Body of pancreas (tissue), 4 donors: Measurements from ENCODE around the gene TTI1. TPM values are rescaled to one million over a fixed set of nuclear protein-coding genes. Genes with fewer than 3 reads are reported as not detected.

ENCODE experiments used
- ATAC-seq: fragments of 150-250 bp; one replicate; pipeline ENCODE4 v1.9.1; 2016
- DNase-seq, 4 donors: peaks; one replicate each; pipeline ENCODE4 v3.0.0-alpha.2; 2019
- H3K27ac ChIP-seq, 4 donors: fragments of 200-600 bp; sonication (generic); 1 replicate in 3 of 4; 2 replicates in 1 of 4; pipeline versions ENCODE4 v1.5.1 to v1.6.1; 2016 to 2019; ENCODE audit warnings: mild to moderate bottlenecking in 1 of 4, mixed read lengths in 1 of 4, moderate library complexity in 1 of 4
- H3K27me3 ChIP-seq, 2 donors: fragments of 200-600 bp; sonication (generic); one replicate each; pipeline ENCODE4 v1.6.0; 2016; ENCODE audit warnings: mild to moderate bottlenecking in 1 of 2
- H3K36me3 ChIP-seq, 2 donors: fragments of 200-600 bp; sonication (generic); replicated peaks in 1 of 2; 2 replicates each; pipeline ENCODE4 v1.5.1; 2016; ENCODE audit warnings: low read depth in 2 of 2; ENCODE audit not compliant: insufficient read depth in 1 of 2
- H3K4me1 ChIP-seq: fragments of 200-600 bp; sonication (generic); one replicate; pipeline ENCODE4 v1.6.0; 2016
- H3K4me3 ChIP-seq, 2 donors: fragments of 200-600 bp; sonication (generic); 1 replicate in 1 of 2; 2 replicates in 1 of 2; pipeline ENCODE4 v1.5.1; 2016 to 2019
- H3K9me3 ChIP-seq, 3 donors: fragments of 200-600 bp; sonication (generic); 1 replicate in 2 of 3; 2 replicates in 1 of 3; pipeline ENCODE4 v1.5.1; 2016
- POLR2A ChIP-seq, 3 donors: fragments of 450-650 bp; IDR thresholded peaks; one replicate each; pipeline ENCODE4 v1.6.1; 2016; ENCODE audit warnings: antibody characterized with exemption in 3 of 3, mild to moderate bottlenecking in 2 of 3
- WGBS, 2 donors: methylation state at CpG; one replicate each; pipeline ENCODE4 v1.1.5; 2017; 5-methylcytosine and 5-hydroxymethylcytosine counted together
- intact Hi-C: fragments of 100-400 bp; cut with DNase I; formaldehyde crosslinking; loops from one replicate; pipeline ENCODE4 v1.15.1; 2023
- total RNA-seq, 2 donors: library from RNA; depleted of rRNA; stranded (reverse); fragments of >200 nt; gene quantifications; one replicate each; pipeline ENCODE4 v1.1.0, GENCODE V29; 2016
- TF ChIP-seq, protein P1 (sequence below), 7 experiments: fragments of 450-650 bp in 4 of 7; fragments of 200-600 bp in 3 of 7; sonication (generic) in 3 of 7; IDR thresholded peaks; one replicate each; pipeline ENCODE4 v1.5.1; 2016 to 2019; ENCODE audit warnings: antibody characterized with exemption in 7 of 7

Gene TTI1
- total RNA-seq, 2 donors from 2014 or later: 12.2 to 14.0 TPM

DNA sequence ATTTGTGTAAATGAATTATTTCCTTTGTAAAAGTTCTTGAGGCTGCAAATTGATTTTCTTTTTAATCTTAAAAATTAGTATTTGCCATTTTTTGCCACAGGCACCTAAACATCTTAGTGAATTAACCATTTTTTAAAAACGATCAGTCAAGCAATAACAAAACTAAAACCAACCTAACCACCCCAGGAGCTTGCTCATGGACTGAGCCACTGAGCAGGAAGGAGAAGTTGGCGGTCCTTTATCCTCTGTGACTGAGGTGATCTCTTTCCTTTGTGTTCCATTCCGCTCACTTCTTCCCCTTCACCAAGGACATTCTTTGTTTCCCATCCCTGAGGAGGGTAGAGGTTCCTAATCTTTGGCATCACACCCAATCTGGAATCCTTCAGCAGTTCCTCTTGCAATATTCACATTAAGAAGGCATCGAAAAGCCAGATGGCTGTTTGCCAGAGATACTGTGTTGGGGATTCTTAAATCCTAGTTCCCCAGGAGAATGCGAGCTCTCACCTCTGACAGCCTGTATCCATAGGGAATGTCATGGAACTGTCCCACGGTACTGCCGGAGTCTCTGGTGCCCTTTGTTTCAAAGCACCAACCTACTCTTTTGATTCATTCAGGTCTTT lies 30.8 kb upstream of the TTI1 start:
- Histone ChIP-seq H3K9me3 (no peaks in the 10 kb centered on the region), H3K4me1 (no peaks in the 10 kb centered on the region), H3K27me3 (no peaks in the 10 kb centered on the region), H3K4me3 (no peak overlapping the region), H3K36me3 (peaks cover 0 to 28% of the 10 kb centered on the region in 2 donors), H3K27ac (no peak overlapping the region)
- ATAC-seq: no peak
- DNase-seq: no peak
- no peak for TF ChIP-seq POLR2A (IDR thresholded peaks at IDR 0.05)
- TF ChIP-seq, protein P1, sequence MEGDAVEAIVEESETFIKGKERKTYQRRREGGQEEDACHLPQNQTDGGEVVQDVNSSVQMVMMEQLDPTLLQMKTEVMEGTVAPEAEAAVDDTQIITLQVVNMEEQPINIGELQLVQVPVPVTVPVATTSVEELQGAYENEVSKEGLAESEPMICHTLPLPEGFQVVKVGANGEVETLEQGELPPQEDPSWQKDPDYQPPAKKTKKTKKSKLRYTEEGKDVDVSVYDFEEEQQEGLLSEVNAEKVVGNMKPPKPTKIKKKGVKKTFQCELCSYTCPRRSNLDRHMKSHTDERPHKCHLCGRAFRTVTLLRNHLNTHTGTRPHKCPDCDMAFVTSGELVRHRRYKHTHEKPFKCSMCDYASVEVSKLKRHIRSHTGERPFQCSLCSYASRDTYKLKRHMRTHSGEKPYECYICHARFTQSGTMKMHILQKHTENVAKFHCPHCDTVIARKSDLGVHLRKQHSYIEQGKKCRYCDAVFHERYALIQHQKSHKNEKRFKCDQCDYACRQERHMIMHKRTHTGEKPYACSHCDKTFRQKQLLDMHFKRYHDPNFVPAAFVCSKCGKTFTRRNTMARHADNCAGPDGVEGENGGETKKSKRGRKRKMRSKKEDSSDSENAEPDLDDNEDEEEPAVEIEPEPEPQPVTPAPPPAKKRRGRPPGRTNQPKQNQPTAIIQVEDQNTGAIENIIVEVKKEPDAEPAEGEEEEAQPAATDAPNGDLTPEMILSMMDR (IDR thresholded peaks at IDR 0.05): no peak
- 90 to 94% methylated on average over 7 of the region's 7 CpGs for WGBS, 2 donors
- intact Hi-C loops: loop anchor here (5.0 kb wide), 1 partner anchor 153 kb away; no protein-coding TSS in a partner anchor

DNA sequence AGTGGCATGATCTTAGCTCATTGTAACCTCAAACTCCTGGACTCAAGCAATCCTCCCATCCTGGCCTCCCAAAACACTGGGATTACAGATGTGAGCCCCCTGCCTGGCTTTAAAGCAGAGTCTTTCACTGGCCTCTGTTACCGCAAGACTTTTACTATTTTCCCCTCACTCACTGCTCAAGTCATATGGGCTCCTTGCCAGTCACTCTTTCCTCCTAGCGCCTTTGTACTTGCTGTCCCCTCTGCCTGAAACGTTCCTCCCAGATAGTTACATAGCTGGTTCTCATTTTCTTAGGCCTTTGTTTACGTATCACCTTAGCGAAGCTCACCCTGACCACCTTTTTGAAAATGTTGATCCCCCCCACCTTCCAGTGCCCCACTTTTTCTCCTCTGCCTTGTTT lies 29.6 kb upstream of the TTI1 start:
- intact Hi-C loops: loop anchor here (5.0 kb wide), 1 partner anchor 154 kb away; no protein-coding TSS in a partner anchor
- peaks cover 0 to 32% of the 10 kb centered on the region in 2 donors for H3K36me3 ChIP-seq
- DNase-seq (no peak), ATAC-seq (no peak)
- 73 to 82% methylated on average over 5 of the region's 5 CpGs for whole genome bisulfite sequencing, 2 donors
- H3K27ac ChIP-seq: no peak overlapping the region
- no peak overlapping the region for H3K4me3 ChIP-seq
- H3K4me1 ChIP-seq: no peaks in the 10 kb centered on the region
- H3K27me3 ChIP-seq: no peaks in the 10 kb centered on the region
- no peaks in the 10 kb centered on the region for H3K9me3 ChIP-seq
- TF ChIP-seq, protein P1 (IDR thresholded peaks at IDR 0.05): no peak
- TF ChIP-seq POLR2A (IDR thresholded peaks at IDR 0.05): no peak

- DNase-seq (no peak), ATAC-seq (no peak)
- Histone ChIP-seq H3K27ac (peak overlapping the region in 1 of 4 donors; percentile 29), H3K36me3 (peaks cover 0 to 22% of the 10 kb centered on the region in 2 donors), H3K4me3 (no peak overlapping the region), H3K27me3 (no peaks in the 10 kb centered on the region), H3K4me1 (no peaks in the 10 kb centered on the region), H3K9me3 (no peaks in the 10 kb centered on the region)
- 56% methylated on average over 4 of the region's 4 CpGs for WGBS, 2 donors
- TF ChIP-seq, protein P1 (IDR thresholded peaks at IDR 0.05): no peak
- no peak for TF ChIP-seq POLR2A (IDR thresholded peaks at IDR 0.05)
- intact Hi-C loops: loop anchor here (5.0 kb wide), 1 partner anchor 156 kb away; no protein-coding TSS in a partner anchor
These were observed 27.9 kb upstream of the TTI1 start for GRCh38 chr20:38061109-38061508.

DNA sequence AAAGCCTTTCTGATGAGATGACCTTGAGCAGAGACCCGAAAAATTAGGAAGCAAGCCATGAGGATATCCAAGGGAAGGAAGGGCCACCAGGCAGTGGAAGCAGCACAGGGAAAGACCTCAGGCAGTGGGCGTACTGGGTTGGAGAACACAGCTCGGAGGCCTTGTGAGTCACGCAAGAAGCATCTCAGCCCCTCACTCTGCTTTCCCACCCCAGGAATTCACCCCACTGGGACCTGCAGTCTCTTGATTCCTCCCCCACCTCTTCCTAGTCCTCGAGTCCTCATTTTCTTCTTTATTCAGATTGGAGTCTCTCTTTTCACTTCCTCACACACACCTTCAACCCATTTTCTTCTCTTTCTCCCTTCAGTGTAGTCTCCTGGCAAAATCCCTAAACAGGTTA lies 27.3 kb upstream of the TTI1 start:
- DNase-seq: peak in 1 of 4 donors; percentile 13
- ATAC-seq: no peak
- Histone ChIP-seq H3K27me3 (no peaks in the 10 kb centered on the region), H3K36me3 (peaks cover 0 to 22% of the 10 kb centered on the region in 2 donors), H3K4me1 (no peaks in the 10 kb centered on the region), H3K4me3 (no peak overlapping the region), H3K27ac (peak overlapping the region in 1 of 4 donors; percentile 29), H3K9me3 (no peaks in the 10 kb centered on the region)
- TF ChIP-seq, protein P1 (IDR thresholded peaks at IDR 0.05): no peak
- no peak for TF ChIP-seq POLR2A (IDR thresholded peaks at IDR 0.05)
- intact Hi-C loops: loop anchor here (5.0 kb wide), 1 partner anchor 157 kb away; no protein-coding TSS in a partner anchor
- WGBS, 2 donors: 67 to 70% methylated on average over 5 of the region's 5 CpGs

DNA sequence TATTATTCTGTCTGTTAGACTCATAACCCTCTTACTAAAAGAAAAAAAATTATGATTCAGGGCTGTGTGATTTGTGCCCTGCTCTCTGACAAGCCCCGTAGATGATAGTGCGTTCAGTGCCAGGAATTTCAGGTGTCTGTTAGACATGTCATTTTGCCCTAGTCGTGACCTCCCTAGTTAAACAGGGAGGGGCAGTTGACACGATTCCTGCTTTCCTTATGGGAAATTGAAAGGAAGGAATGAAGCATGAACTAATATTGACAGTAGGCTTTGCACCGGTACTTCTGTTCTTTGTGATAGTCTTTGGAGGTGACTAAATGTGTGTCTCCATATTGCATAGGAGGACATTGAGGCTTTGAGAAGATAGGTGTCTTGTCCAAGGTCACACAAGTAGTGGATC lies 26.6 kb upstream of the TTI1 start:
- 59 to 67% methylated on average over 5 of the region's 5 CpGs for WGBS, 2 donors
- H3K4me1 ChIP-seq: no peaks in the 10 kb centered on the region
- TF ChIP-seq, protein P1 (IDR thresholded peaks at IDR 0.05): no peak
- TF ChIP-seq POLR2A (IDR thresholded peaks at IDR 0.05): no peak
- H3K27me3 ChIP-seq: no peaks in the 10 kb centered on the region
- no peak for ATAC-seq
- H3K27ac ChIP-seq: peak overlapping the region in 1 of 4 donors; percentile 29
- peaks cover 0 to 22% of the 10 kb centered on the region in 2 donors for H3K36me3 ChIP-seq
- H3K9me3 ChIP-seq: no peaks in the 10 kb centered on the region
- no peak for DNase-seq
- H3K4me3 ChIP-seq: no peak overlapping the region
- intact Hi-C loops: loop anchor here (5.0 kb wide), 2 partner anchors 107 to 157 kb away; partner anchors contain the start of gene TGM2
